OCI-LY3 (cell line): ENCODE results near the gene SEZ6L.

ENCODE experiments used
- CTCF ChIP-seq: fragments of 200-600, 300-600 bp; sonication (generic); IDR thresholded peaks from 2 replicates; pipeline ENCODE4 v1.5.1; 2014; ENCODE audit warnings: antibody characterized with exemption, low read length, low read depth
- EZH2phosphoT487 ChIP-seq: fragments of 200-600 bp; shearing (Covaris generic); IDR thresholded peaks from 2 replicates; pipeline ENCODE4 v1.6.1; 2018; ENCODE audit warnings: antibody characterized with exemption, mixed run types, low read depth

- TF ChIP-seq EZH2phosphoT487 = no peak
- no peak for TF ChIP-seq CTCF
Measured at GRCh38 chr22:26357813-26358212, 188.6 kb downstream of the SEZ6L start.
